KMS-11 (cell line): ENCODE data around the gene BLID.

Experiments
- H2AFZ ChIP-seq: fragments of 200-600 bp; sonication (generic); 2 replicates; pipeline ENCODE4 v1.6.1; 2016; ENCODE audit warnings: antibody characterized with exemption, mixed run types, low read depth
- H3K27ac ChIP-seq: fragments of 200-600 bp; sonication (generic); 2 replicates; pipeline ENCODE4 v1.6.1; 2016; ENCODE audit warnings: mild to moderate bottlenecking, mixed run types
- H3K27me3 ChIP-seq: fragments of 200-600 bp; sonication (generic); 2 replicates; pipeline ENCODE4 v1.6.1; 2017; ENCODE audit warnings: mild to moderate bottlenecking, low read depth, mixed run types, moderate library complexity; ENCODE audit not compliant: insufficient read depth
- H3K36me3 ChIP-seq: fragments of 200-600 bp; sonication (generic); 2 replicates; pipeline ENCODE4 v1.6.1; 2017; ENCODE audit warnings: mild to moderate bottlenecking, mixed run types; ENCODE audit not compliant: insufficient read depth
- H3K4me1 ChIP-seq: fragments of 200-600 bp; sonication (generic); 2 replicates; pipeline ENCODE4 v1.6.1; 2016; ENCODE audit warnings: mild to moderate bottlenecking, low read depth, mixed run types; ENCODE audit not compliant: poor library complexity, severe bottlenecking
- H3K4me2 ChIP-seq: fragments of 200-600 bp; sonication (generic); 2 replicates; pipeline ENCODE4 v1.7.0; 2016; ENCODE audit warnings: mild to moderate bottlenecking, mixed run types
- H3K4me3 ChIP-seq: fragments of 200-600 bp; sonication (generic); IDR thresholded peaks from 2 replicates; pipeline ENCODE4 v1.6.1; 2017; ENCODE audit warnings: low read depth, low read length, mixed read lengths; ENCODE audit not compliant: insufficient read depth
- H3K79me2 ChIP-seq: fragments of 200-600 bp; sonication (generic); 2 replicates; pipeline ENCODE4 v1.6.1; 2016; ENCODE audit warnings: low read depth, mixed run types; ENCODE audit not compliant: insufficient read depth
- H3K9ac ChIP-seq: fragments of 200-600 bp; sonication (generic); 2 replicates; pipeline ENCODE4 v1.6.1; 2016; ENCODE audit warnings: mild to moderate bottlenecking, mixed run types
- H4K20me1 ChIP-seq: fragments of 200-600 bp; sonication (generic); 2 replicates; pipeline ENCODE4 v1.6.1; 2016; ENCODE audit warnings: mild to moderate bottlenecking, mixed run types; ENCODE audit not compliant: insufficient read depth
- CTCF ChIP-seq: fragments of 200-600 bp; sonication (generic); conservative IDR thresholded peaks from 2 replicates; pipeline ENCODE4 v1.6.1; 2017; ENCODE audit warnings: low read depth, mild to moderate bottlenecking, antibody characterized with exemption, low read length, moderate library complexity, mixed read lengths

Gene BLID

GRCh38 chr11:122159861-122160260, 43.8 kb upstream of the BLID start:
- H3K4me1 ChIP-seq: no peaks in the 10 kb centered on the region
- H3K79me2 ChIP-seq: no peaks in the 10 kb centered on the region

GRCh38 chr11:122159173-122159721, 43.2 kb upstream of the BLID start:
- Histone ChIP-seq H3K4me2 (no peak overlapping the region), H4K20me1 (no peaks in the 10 kb centered on the region), H3K4me1 (no peaks in the 10 kb centered on the region), H3K4me3 (no peak overlapping the region), H3K27ac (no peak overlapping the region), H3K27me3 (no peaks in the 10 kb centered on the region), H2AFZ (no peak overlapping the region), H3K79me2 (no peaks in the 10 kb centered on the region), H3K9ac (no peak overlapping the region), H3K36me3 (no peaks in the 10 kb centered on the region)
- no peak for TF ChIP-seq CTCF

More at GRCh38 chr11:122159861-122160260, 43.8 kb upstream of the BLID start:
- Histone ChIP-seq H3K4me2 (no peak overlapping the region), H3K4me3 (no peak overlapping the region), H3K36me3 (no peaks in the 10 kb centered on the region), H3K27ac (no peak overlapping the region), H3K9ac (no peak overlapping the region), H3K27me3 (no peaks in the 10 kb centered on the region), H2AFZ (no peak overlapping the region), H4K20me1 (no peaks in the 10 kb centered on the region)
- no peak for TF ChIP-seq CTCF

- Histone ChIP-seq H3K27ac (no peak overlapping the region), H3K27me3 (no peaks in the 10 kb centered on the region), H3K4me3 (no peak overlapping the region), H3K36me3 (no peaks in the 10 kb centered on the region), H3K4me1 (no peaks in the 10 kb centered on the region), H2AFZ (no peak overlapping the region), H3K9ac (no peak overlapping the region), H3K79me2 (no peaks in the 10 kb centered on the region), H4K20me1 (no peaks in the 10 kb centered on the region), H3K4me2 (no peak overlapping the region)
- TF ChIP-seq CTCF: no peak
These were observed 42.2 kb upstream of the BLID start for GRCh38 chr11:122158171-122158570.

GRCh38 chr11:122157653-122158161, 41.7 kb upstream of the BLID start:
- Histone ChIP-seq H3K27me3 (no peaks in the 10 kb centered on the region), H3K36me3 (no peaks in the 10 kb centered on the region), H3K4me1 (no peaks in the 10 kb centered on the region), H3K4me3 (no peak overlapping the region), H3K79me2 (no peaks in the 10 kb centered on the region), H3K27ac (no peak overlapping the region), H2AFZ (no peak overlapping the region), H3K4me2 (no peak overlapping the region), H4K20me1 (no peaks in the 10 kb centered on the region), H3K9ac (no peak overlapping the region)
- TF ChIP-seq CTCF: no peak
